Colonic mucosa (tissue), 4 donors: ENCODE data around the gene PTK7. TPM values are rescaled to one million over a fixed set of nuclear protein-coding genes. Genes with fewer than 3 reads are reported as not detected.

Source experiments
- DNase-seq: peaks from one replicate; pipeline ENCODE4 v3.0.0-alpha.2; 2020
- H3K27ac ChIP-seq: fragments of 200-600 bp; one replicate; pipeline ENCODE4 v1.8.0; 2021
- H3K27me3 ChIP-seq: fragments of 200-600 bp; one replicate; pipeline ENCODE4 v1.8.0; 2021
- H3K36me3 ChIP-seq: fragments of 200-600 bp; one replicate; pipeline ENCODE4 v1.8.0; 2021
- H3K4me1 ChIP-seq: fragments of 200-600 bp; one replicate; pipeline ENCODE4 v1.8.0; 2021; ENCODE audit warnings: mild to moderate bottlenecking
- H3K4me3 ChIP-seq: fragments of 200-600 bp; one replicate; pipeline ENCODE4 v1.8.0; 2021
- H3K9ac ChIP-seq, 2 donors: one replicate each; pipeline ENCODE4 v1.7.0; 2013; ENCODE audit warnings: control low read depth in 2 of 2, low read depth in 2 of 2, low read length in 2 of 2
- H3K9me3 ChIP-seq: fragments of 200-600 bp; one replicate; pipeline ENCODE4 v1.8.0; 2021
- CTCF ChIP-seq: fragments of 200-600 bp; IDR thresholded peaks from one replicate; pipeline ENCODE4 v1.8.0; 2022; ENCODE audit warnings: antibody characterized with exemption, mild to moderate bottlenecking
- intact Hi-C: fragments of 100-400 bp; cut with DNase I; formaldehyde crosslinking; loops from one replicate; pipeline ENCODE4 v1.14.1; 2022
- total RNA-seq, 2 donors: library from RNA; stranded (reverse); fragmentation: NEBNext Ultra II Directional in 1 of 2; extraction: Animal tissue kit (Norgen Biotek cat#: 25700) in 1 of 2; gene quantifications; one replicate each; pipeline ENCODE4 v1.2.1, GENCODE V29; 2021
- donor health status: healthy.
- donor health status: DM: no; HTN: no; CAD: no.
- donor health status: DM: no; HTN: no; CAD: no.

The PTK7 gene
- total RNA-seq, 2 donors from 2014 or later, result 15.1 to 15.9 TPM

GRCh38 chr6:43095939-43096338 is 19.8 kb downstream of the PTK7 start:
- Histone ChIP-seq H3K4me1 (no peaks in the 10 kb centered on the region), H3K4me3 (no peak overlapping the region), H3K9ac (peak overlapping the region in 1 of 2 donors; percentile 60)

GRCh38 chr6:43096451-43097097 is 20.5 kb downstream of the PTK7 start:
- no peak for DNase-seq
- intact Hi-C loops, result no loop called here

More at GRCh38 chr6:43095939-43096338, 19.8 kb downstream of the PTK7 start:
- no peak for DNase-seq
- no peaks in the 10 kb centered on the region for H3K9me3 ChIP-seq
- no peak for TF ChIP-seq CTCF
- intact Hi-C loops, result no loop called here
- no peaks in the 10 kb centered on the region for H3K36me3 ChIP-seq
- no peak overlapping the region for H3K27ac ChIP-seq
- no peaks in the 10 kb centered on the region for H3K27me3 ChIP-seq

GRCh38 chr6:43097098-43097489 is 21.0 kb downstream of the PTK7 start:
- no peaks in the 10 kb centered on the region for H3K9me3 ChIP-seq
- H3K27me3 ChIP-seq, result no peaks in the 10 kb centered on the region
- H3K27ac ChIP-seq, result no peak overlapping the region
- H3K4me3 ChIP-seq, result no peak overlapping the region
- no peak overlapping the region for H3K9ac ChIP-seq
- intact Hi-C loops, result no loop called here
- DNase-seq, result no peak
- H3K4me1 ChIP-seq, result no peaks in the 10 kb centered on the region
- H3K36me3 ChIP-seq, result no peaks in the 10 kb centered on the region
- no peak for TF ChIP-seq CTCF

More at GRCh38 chr6:43096451-43097097, 20.5 kb downstream of the PTK7 start:
- Histone ChIP-seq H3K4me3 (no peak overlapping the region), H3K27me3 (no peaks in the 10 kb centered on the region), H3K9me3 (no peaks in the 10 kb centered on the region), H3K4me1 (no peaks in the 10 kb centered on the region), H3K27ac (no peak overlapping the region), H3K36me3 (no peaks in the 10 kb centered on the region), H3K9ac (peak overlapping the region in 1 of 2 donors; percentile 60)
- no peak for TF ChIP-seq CTCF

GRCh38 chr6:43097502-43097901 is 21.4 kb downstream of the PTK7 start:
- H3K9me3 ChIP-seq, result no peaks in the 10 kb centered on the region
- H3K27me3 ChIP-seq, result no peaks in the 10 kb centered on the region
- H3K4me3 ChIP-seq, result no peak overlapping the region
- intact Hi-C loops, result no loop called here
- no peaks in the 10 kb centered on the region for H3K4me1 ChIP-seq
- H3K9ac ChIP-seq, result no peak overlapping the region
- H3K27ac ChIP-seq, result no peak overlapping the region
- TF ChIP-seq CTCF, result no peak
- no peaks in the 10 kb centered on the region for H3K36me3 ChIP-seq
- no peak for DNase-seq

GRCh38 chr6:43101497-43101896 is 25.4 kb downstream of the PTK7 start:
- no peak overlapping the region for H3K4me3 ChIP-seq
- no peak overlapping the region for H3K27ac ChIP-seq
- H3K27me3 ChIP-seq, result no peaks in the 10 kb centered on the region
- no peak for DNase-seq
- H3K9me3 ChIP-seq, result no peaks in the 10 kb centered on the region
- no peaks in the 10 kb centered on the region for H3K4me1 ChIP-seq
- H3K36me3 ChIP-seq, result no peaks in the 10 kb centered on the region
- no peak overlapping the region for H3K9ac ChIP-seq
- no peak for TF ChIP-seq CTCF
- intact Hi-C loops, result no loop called here
